DLD1 (cell line): Measurements from ENCODE around the gene LIN37.
"Not testable (repeated sequence)": the region's sequence is repeated elsewhere in the genome, so short reads cannot be mapped to it uniquely, and the experiment has no call there.

Experiments
- in situ Hi-C: cut with HindIII; loops from 2 replicates; pipeline ENCODE4 v1.10.0; 2017; ENCODE audit warnings: low sequenced_read_pairs

Gene LIN37

DNA sequence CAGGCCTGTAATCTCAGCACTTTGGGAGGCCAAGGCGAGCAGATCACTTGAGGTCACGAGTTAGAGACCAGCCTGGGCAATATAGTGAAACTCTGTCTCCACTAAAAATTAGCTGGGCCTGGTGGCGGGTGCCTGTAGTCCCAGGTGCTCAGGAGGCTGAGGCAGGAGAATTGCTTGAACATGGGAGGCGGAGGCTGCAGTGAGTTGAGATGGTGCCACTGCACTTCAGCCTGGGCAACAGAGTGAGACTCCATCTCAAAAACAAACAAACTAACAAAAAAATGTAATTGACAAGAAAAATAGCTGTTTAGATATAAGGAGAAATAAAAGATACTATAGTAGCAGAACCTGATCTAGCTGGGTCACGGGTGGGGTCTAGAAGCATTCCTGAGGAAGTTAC lies 24.0 kb downstream of the LIN37 start:
- in situ Hi-C loops, result not testable (repeated sequence)

DNA sequence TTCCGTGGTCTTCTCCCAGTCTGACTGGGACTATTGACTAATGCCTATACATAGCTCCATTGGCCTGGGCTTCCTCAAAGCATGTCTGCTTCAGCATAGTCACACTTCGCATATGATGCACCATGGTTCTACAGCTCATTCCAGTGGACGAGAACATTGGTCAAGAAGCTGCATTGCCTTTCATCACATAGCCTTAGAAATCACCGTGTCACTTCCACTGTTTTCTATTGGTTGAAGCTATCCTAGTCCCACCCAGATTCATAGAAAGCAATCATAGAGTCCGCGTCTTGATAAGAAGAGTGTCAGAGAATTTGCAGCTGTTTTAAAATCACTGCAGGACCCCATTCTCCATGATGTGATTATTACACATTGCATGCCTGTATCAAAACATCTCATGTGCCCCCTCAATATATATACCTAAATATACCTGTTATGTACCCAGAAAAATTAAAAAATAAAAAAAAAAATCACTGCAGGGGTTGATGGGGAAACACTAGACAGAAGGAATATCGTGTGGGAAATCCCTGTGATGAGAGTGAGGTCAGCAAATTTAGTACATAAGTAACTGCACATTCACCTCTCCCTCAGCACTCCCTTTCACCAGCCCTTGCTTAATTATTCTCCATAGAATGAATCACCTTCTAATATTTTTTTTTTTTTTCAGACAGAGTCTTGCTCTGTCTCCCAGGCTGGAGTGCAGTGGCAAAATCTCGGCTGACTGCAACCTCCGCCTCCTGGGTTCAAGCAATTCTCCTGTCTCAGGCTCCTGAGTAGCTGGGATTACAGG lies 24.8 kb downstream of the LIN37 start:
- in situ Hi-C loops, result no loop called here

DNA sequence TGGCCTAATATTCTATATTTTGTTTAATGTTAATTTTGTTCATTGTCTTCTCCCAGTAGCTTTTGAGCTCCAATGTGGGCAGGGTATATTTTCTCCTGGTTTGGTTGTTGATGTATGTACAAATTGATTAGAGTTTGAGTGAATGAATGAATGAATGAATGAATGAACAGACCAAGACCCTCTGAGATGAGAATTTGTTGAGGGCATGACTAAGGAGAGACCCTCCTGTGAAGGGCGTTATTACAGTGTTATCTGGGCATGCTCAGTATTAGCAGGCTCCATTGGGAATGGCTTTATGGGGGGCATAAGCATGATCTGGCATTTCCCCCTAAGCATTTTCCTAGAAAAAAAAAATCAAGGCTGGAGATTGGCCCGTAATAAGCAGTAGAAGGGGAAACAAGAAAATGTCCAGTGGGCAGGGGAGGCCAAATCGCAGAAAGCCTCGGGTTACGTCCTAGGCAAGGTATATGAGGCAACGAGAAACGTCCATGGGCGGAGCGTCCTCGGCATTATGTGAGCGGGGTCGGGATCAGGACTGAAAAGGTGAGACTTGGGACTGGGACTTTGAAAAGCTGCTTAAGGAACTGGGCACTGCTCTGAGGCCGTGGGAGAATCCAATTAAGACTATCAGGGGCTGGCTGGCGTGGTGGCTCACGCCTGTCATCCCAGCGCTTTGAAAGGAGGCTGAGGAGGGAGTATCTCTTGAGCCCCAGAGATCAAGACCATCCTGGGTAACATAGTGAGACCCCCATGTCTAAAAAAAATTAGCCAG lies 26.1 kb downstream of the LIN37 start:
- in situ Hi-C loops, result no loop called here

DNA sequence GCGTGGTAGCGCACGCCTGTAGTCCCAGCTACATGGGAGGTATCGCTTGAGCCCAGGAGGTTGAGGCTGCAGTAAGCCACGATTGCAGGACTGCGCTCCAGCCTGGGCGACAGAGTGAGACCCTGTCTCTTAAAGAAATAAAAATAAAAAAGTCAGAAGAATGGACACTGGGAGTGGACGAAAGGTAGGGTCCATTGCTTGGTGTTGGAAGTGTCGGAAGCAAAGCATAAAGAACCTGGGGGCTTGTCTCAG lies 26.6 kb downstream of the LIN37 start:
- in situ Hi-C loops, result no loop called here

- in situ Hi-C loops, result no loop called here
Measured at GRCh38 chr19:35775298-35776101, 27.1 kb downstream of the LIN37 start, which contains the start of gene ARHGAP33. TSS of gene ARHGAP33 (plus strand) at chr19:35775564. CDS start at chr19:35775659, 95 bp downstream.

GRCh38 chr19:35776102-35776788 lies 27.9 kb downstream of the LIN37 start:
- in situ Hi-C loops, result no loop called here

DNA sequence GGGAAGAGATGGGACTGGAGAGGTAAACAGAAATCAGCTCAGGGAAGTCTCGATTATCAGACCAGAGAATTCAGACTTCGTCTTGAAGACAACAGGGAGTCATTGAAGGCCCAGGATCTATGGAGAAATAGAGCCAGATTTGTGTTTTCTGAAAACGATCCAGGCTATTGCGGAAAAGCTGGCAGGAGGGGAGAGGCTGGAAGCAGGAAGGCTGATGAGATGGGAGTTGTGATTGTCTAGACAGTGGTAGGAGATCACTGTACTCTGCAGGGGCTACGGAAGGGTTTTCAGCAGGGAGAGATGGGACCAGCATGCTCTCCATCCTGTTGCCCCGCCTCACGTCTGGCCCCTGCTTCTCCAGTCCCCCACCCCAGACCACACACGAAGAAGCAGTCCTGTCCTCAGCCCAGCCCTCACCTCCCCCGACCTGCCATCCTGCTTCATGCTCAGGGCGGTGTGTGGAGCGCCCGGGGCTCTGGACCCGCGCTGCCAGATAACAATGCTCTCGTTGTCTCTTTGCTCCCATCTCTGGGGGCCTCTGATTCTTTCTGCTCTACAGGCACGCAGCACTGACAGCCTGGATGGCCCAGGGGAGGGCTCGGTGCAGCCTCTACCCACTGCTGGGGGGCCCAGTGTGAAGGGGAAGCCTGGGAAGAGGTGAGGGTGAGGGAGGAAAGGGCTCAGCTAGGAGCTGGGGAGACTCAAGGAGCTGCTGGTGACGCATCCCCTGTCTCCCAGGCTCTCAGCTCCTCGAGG lies 28.9 kb downstream of the LIN37 start:
- in situ Hi-C loops, result no loop called here

DNA sequence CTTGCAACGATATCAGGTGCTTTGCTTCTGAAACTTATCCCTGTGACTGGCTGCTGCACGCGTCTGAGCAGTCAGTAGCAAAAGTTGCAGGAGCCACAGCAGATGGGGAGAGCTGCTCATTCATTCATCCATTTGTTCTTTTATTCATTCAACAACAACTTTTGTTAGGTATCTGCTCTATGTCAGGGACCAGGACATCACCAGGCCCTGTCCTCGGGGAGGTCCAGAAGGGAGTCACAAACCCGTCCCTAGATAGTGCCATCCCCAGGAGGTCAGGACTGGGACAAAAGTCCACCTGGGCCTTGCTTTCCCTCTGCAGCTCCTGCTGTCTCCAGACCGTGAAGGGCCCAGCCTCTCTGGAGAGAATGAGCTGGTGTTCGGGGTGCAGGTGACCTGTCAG lies 29.6 kb downstream of the LIN37 start:
- in situ Hi-C loops, result no loop called here

DNA sequence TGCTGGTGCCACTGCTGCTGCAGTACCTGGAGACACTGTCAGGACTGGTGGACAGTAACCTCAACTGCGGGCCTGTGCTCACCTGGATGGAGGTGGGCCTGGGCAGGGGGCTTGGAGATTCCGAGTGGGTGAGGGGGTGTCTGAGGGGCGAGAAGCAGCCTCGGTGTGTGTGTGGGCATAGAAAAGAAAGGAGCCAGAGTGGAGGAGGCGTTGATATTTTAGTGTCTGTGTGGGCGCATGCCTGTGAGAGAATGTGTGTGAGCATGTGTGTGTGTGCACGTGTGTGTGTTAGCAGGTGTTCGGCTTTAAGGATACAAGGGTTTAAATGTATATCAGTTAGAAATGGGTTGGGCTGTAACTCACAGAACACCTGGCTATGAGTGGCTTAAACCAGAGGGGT lies 30.7 kb downstream of the LIN37 start:
- in situ Hi-C loops, result no loop called here

GRCh38 chr19:35780058-35780457 lies 31.7 kb downstream of the LIN37 start:
- in situ Hi-C loops, result no loop called here

- in situ Hi-C loops, result no loop called here
Measured at GRCh38 chr19:35780717-35781116, 32.3 kb downstream of the LIN37 start.

DNA sequence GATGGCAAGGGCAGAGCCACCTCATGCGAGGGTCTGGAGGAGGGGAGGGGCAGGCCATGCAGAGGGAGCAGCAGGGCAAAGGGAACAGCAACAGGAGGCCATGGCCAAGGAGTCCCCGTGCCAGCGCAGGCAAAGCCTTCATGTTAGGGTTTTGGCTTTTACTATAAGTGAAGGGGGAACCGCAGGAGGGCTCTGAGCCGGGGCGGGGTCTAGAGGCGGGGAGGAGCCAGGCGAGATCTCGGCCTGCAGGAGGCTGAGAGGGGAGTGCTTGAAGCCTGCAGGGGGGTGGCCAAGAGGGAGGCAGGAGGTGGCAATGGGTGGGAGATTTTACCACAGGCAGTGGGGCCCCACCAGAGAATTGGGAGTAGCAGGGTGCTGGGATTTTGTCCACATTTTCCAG lies 33.3 kb downstream of the LIN37 start:
- in situ Hi-C loops, result no loop called here

- in situ Hi-C loops, result no loop called here
Measured at GRCh38 chr19:35782589-35782988, 34.2 kb downstream of the LIN37 start.

GRCh38 chr19:35783469-35784434 lies 35.4 kb downstream of the LIN37 start:
- in situ Hi-C loops, result no loop called here

DNA sequence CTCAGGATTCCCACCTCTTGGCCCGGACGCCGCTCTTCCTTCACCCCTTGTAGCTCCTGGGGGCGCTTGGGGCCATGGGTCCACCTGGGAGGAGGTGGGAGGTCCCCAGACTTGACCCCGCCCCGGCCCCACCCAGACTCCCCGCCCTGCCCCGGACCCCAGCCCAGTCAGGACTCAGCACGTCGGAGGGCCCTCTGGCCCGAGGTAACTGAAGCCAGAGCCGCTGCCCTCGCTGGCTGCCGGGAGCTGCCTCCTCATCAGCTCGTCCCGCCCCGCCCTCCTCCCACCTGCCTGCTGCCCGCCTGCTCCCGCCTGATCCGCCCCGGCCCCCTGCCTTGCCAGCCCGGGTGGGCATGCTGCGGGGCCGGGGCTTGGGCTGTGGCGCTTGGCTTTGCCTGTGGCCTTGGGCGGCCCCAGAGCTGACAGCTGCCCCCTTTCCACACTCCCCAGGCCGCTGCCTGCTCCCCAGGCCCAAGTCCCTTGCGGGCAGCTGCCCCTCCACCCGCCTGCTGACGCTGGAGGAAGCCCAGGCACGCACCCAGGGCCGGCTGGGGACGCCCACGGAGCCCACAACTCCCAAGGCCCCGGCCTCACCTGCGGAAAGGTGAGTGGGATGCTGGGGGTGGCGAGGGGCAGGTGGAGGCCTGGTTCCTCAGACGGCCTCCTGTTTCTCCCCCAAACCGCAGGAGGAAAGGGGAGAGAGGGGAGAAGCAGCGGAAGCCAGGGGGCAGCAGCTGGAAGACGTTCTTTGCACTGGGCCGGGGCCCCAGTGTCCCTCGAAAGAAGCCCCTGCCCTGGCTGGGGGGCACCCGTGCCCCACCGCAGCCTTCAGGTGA lies 36.3 kb downstream of the LIN37 start:
- in situ Hi-C loops, result no loop called here

GRCh38 chr19:35785339-35785627 lies 36.9 kb downstream of the LIN37 start:
- in situ Hi-C loops, result no loop called here

DNA sequence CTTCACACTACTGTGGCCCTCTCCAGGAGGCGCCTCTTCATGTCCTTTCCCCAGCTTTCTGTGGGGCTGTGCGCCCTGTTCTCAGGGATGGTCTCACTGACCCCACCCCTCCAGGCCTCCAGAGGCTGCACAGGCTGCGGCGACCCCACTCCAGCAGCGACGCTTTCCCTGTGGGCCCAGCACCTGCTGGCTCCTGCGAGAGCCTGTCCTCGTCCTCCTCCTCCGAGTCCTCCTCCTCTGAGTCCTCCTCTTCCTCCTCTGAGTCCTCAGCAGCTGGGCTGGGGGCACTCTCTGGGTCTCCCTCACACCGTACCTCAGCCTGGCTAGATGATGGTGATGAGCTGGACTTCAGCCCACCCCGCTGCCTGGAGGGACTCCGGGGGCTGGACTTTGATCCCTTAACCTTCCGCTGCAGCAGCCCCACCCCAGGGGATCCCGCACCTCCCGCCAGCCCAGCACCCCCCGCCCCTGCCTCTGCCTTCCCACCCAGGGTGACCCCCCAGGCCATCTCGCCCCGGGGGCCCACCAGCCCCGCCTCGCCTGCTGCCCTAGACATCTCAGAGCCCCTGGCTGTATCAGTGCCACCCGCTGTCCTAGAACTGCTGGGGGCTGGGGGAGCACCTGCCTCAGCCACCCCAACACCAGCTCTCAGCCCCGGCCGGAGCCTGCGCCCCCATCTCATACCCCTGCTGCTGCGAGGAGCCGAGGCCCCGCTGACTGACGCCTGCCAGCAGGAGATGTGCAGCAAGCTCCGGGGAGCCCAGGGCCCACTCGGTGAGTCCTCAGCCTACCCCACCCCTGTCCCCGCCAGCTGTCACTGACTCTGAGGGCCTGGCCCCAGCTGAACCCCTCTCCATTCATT lies 38.2 kb downstream of the LIN37 start:
- in situ Hi-C loops, result no loop called here
